Coronary artery (tissue), 2 donors: ENCODE measurements around the gene AATF.

Experiments used
- DNase-seq: peaks from one replicate; pipeline ENCODE4 v3.0.0-alpha.2; 2017; ENCODE audit warnings: low spot score
- H3K27ac ChIP-seq, 2 donors: fragments of 200-600 bp; sonication (generic); one replicate each; pipeline ENCODE4 v1.5.1; 2016 to 2019
- H3K4me3 ChIP-seq: fragments of 200-600 bp; sonication (generic); 2 replicates; pipeline ENCODE4 v1.5.1; 2016; ENCODE audit warnings: mild to moderate bottlenecking, moderate library complexity
- CTCF ChIP-seq: fragments of 200-600 bp; sonication (generic); IDR thresholded peaks from one replicate; pipeline ENCODE4 v1.5.1; 2019; ENCODE audit warnings: antibody characterized with exemption

AATF gene

GRCh38 chr17:37037590-37038155 is 88.9 kb downstream of the AATF start:
- no peak overlapping the region for H3K4me3 ChIP-seq

GRCh38 chr17:37039269-37039668 is 90.5 kb downstream of the AATF start:
- DNase-seq = no peak
- no peak for TF ChIP-seq CTCF
- H3K4me3 ChIP-seq = no peak overlapping the region
- H3K27ac ChIP-seq = no peak overlapping the region

More at GRCh38 chr17:37037590-37038155, 88.9 kb downstream of the AATF start:
- no peak for DNase-seq
- no peak for TF ChIP-seq CTCF
- no peak overlapping the region for H3K27ac ChIP-seq

- H3K27ac ChIP-seq = no peak overlapping the region
- H3K4me3 ChIP-seq = no peak overlapping the region
- DNase-seq = no peak
- no peak for TF ChIP-seq CTCF
These were observed 93.2 kb downstream of the AATF start for GRCh38 chr17:37041932-37042331.

- H3K4me3 ChIP-seq = no peak overlapping the region
- no peak for TF ChIP-seq CTCF
- DNase-seq = no peak
- H3K27ac ChIP-seq = no peak overlapping the region
These were observed 94.4 kb downstream of the AATF start for GRCh38 chr17:37043201-37043600.

GRCh38 chr17:37045351-37045922 is 96.7 kb downstream of the AATF start:
- DNase-seq = no peak
- no peak overlapping the region for H3K27ac ChIP-seq
- H3K4me3 ChIP-seq = no peak overlapping the region
- no peak for TF ChIP-seq CTCF

- H3K27ac ChIP-seq = no peak overlapping the region
- TF ChIP-seq CTCF = peak; percentile 73
- no peak for DNase-seq
- no peak overlapping the region for H3K4me3 ChIP-seq
These were observed 98.9 kb downstream of the AATF start for GRCh38 chr17:37047631-37048104.

- Histone ChIP-seq H3K4me3 (no peak overlapping the region), H3K27ac (no peak overlapping the region)
- DNase-seq = no peak
- no peak for TF ChIP-seq CTCF
These were observed 100.1 kb downstream of the AATF start for GRCh38 chr17:37048811-37049210.
